Retinal pigment epithelial cell (primary cell): ENCODE data around the gene ARHGAP24.
A peak's percentile ranks its signal among the peaks of the same experiment; 100 is the strongest.

Experiments used
- DNase-seq: peaks from one replicate; pipeline ENCODE4 v3.0.0-alpha.2; 2010; ENCODE audit warnings: low read depth
- H3K4me3 ChIP-seq: 2 replicates; pipeline ENCODE4 v1.5.1; 2011; ENCODE audit warnings: mild to moderate bottlenecking, low read length, control low read depth, moderate library complexity
- CTCF ChIP-seq: conservative IDR thresholded peaks from 2 replicates; pipeline ENCODE4 v1.5.1; 2011; ENCODE audit warnings: low read depth, low read length, control low read depth, inconsistent platforms

ARHGAP24 gene

DNA sequence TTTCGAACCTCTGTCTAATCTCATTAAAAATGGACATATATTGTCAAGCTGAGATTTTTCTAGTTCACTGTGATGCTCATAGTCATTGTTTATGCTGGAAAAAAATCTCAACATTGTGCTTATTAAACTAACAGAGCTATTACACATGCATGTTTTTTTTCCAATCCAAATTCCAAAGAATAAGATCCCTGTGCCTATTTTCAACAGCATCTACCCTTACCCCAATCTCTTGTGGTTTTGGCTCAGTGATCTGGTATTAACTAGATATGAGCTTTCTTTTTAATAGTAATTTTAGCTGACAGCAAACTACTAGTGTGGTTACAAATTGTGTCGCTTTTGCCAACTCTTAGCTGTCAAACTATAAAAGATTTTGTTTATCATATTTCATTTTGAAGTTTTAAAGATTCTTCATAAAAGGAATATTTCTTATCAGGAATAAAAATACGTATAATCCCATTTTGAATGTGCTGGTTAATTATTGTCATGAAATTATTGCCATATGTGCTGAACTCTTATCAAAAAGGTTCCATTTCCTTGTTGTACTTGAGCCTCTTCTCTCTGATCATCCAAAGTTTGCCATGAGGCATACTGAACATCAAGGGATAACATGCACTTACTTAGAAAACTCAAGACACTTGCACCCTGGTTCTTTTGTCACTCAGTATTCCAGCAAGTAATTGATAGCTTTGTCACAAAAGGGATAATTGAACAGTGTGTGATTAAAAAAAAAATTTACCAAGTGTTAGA, 241.2 kb downstream of the ARHGAP24 start:
- H3K4me3 ChIP-seq, result no peak overlapping the region
- no peak for TF ChIP-seq CTCF
- peak; percentile 46 for DNase-seq

DNA sequence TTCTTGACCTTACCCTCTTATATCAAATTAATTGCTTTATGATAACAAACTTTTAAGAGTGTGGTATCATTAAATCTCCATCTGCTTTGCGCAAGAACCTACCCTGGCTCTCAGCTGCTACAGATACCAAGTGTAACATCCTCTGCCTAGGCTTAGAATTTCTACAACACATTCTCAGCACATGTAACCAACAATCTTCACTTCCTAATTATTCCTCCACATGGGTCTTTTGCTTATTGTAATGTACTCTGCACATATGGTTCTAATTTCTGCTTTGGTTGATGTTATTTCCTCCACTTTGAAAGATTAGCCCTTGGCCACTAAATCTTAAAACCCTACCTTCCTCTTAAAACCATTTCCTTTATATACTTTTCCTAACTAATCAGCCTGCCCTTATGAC, 242.4 kb downstream of the ARHGAP24 start:
- DNase-seq, result no peak
- no peak overlapping the region for H3K4me3 ChIP-seq
- no peak for TF ChIP-seq CTCF

GRCh38 chr4:85717847-85718246, 242.9 kb downstream of the ARHGAP24 start:
- no peak for DNase-seq
- no peak for TF ChIP-seq CTCF
- H3K4me3 ChIP-seq, result no peak overlapping the region

GRCh38 chr4:85720735-85721134, 245.8 kb downstream of the ARHGAP24 start:
- no peak for TF ChIP-seq CTCF
- no peak for DNase-seq
- no peak overlapping the region for H3K4me3 ChIP-seq

DNA sequence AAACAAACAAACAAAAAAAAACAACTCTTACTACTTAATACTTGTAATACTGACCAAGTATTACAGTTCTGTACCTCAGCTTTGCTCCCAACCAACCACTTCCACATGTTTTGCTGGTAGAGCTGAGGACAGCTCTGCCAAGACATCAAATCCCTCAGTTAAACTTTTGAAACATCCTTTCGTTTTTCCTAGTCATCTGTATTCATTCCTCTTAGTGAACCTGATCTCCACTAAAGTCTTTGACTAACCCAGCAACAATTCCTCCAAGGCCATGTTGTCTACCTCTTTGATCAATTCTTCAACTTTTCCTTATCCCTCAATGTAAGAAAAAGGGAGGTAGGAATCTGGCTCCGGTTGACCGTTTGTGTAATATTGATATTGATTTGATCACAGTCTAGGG, 247.5 kb downstream of the ARHGAP24 start:
- H3K4me3 ChIP-seq, result no peak overlapping the region
- DNase-seq, result no peak
- no peak for TF ChIP-seq CTCF

DNA sequence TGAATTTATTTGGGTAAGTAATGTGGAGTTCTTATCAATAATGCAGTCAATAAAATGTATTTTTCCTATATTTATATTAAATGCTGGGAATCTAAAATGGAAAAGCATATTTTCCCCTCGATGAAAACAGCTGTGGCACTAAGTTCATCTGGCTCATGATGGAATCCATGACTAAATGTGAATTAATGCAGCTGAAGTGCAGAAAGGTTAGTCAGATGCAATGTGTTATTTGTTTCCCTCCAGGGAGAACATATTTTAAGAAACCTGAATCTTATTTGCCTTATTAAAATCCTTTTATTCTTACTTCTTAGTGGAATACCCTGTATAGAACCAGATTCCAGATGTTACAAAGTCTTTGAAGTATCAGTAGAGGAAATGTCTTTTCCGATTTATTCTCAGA, 247.9 kb downstream of the ARHGAP24 start:
- no peak overlapping the region for H3K4me3 ChIP-seq
- TF ChIP-seq CTCF, result no peak

DNA sequence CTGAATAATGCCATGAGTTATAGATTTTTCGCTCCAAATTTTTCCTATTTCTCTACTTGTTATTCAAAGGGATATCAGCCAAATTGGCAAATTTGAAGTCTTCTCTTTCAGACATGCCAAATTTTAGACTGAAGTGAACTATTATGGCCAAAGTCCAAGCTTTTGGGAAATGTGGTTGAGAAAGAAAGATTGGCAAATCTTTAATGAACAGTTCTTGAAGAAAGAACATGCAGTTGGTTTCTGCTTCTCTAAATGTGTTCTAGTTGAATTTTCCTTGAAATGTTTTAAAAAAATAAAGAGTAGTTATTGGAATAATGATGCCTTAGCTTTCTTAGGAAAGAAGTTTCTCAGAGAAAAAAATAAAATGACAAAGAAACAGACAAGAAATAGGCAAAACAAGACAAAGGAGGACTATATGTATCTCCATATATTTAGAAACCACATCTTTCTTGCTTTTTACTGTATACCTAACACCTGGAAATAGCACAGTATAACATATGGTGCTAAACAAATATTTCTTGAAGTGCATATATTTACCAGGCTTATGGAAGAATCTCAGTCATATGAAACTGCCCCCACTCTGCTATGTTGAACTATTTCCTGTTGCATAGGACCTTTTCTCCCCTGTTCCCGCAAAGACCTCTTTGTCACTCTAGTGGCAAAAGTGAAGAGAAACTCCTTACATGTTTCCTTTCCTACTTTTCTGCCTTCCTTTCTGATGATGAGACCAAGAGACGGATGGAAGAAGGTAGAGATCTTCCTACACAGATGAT, 250.0 kb downstream of the ARHGAP24 start:
- DNase-seq, result no peak
- TF ChIP-seq CTCF, result no peak
- H3K4me3 ChIP-seq, result no peak overlapping the region

More for the DNA sequence above, 247.9 kb downstream of the ARHGAP24 start:
- no peak for DNase-seq
